GM23338 (cell line): ENCODE results near the gene IL19.

Source experiments
- CTCF ChIP-seq, 2 experiments: fragments of 200-600 bp in 1 of 2; sonication (generic) in 1 of 2; conservative IDR thresholded peaks; 2 replicates each; pipeline versions ENCODE4 v1.5.1 to v1.6.1; 2016 to 2017; ENCODE audit warnings: antibody characterized with exemption in 2 of 2, low read depth in 2 of 2, mild to moderate bottlenecking in 2 of 2, moderate library complexity in 1 of 2
- EZH2 ChIP-seq: fragments of 200-600 bp; sonication (generic); IDR thresholded peaks from one replicate; pipeline ENCODE4 v1.8.0; 2017; ENCODE audit warnings: antibody characterized with exemption, mild to moderate bottlenecking, low read depth; ENCODE audit not compliant: unreplicated experiment
- EZH2phosphoT487 ChIP-seq: fragments of 200-600 bp; sonication (generic); IDR thresholded peaks from one replicate; pipeline ENCODE4 v1.8.1; 2018; ENCODE audit warnings: antibody characterized with exemption; ENCODE audit not compliant: unreplicated experiment
- NANOG ChIP-seq: IDR thresholded peaks from 2 replicates; pipeline ENCODE4 v1.6.1; 2016; ENCODE audit warnings: antibody characterized with exemption, borderline replicate concordance
- POLR2AphosphoS5 ChIP-seq: IDR thresholded peaks from 2 replicates; pipeline ENCODE4 v1.6.1; 2016; ENCODE audit warnings: antibody characterized with exemption, low read depth

DNA sequence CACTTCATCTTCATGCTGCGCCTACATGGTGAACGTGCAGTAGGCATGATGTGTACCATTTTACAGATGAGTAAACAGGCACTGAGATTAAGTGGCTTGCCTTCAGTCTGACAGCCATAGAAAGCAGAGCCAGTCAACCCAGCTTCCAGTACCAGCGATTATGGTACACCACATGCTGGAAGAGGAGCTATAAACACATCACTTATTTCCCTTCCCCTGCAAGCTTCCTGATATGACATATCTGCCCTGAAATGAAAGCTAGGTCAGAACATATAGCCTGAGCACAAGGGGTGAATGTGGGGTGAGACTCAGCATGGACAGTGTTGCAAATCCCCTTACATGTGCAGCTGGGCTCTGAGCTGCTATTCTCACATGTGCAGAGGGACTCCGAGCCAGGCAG lies 61.1 kb downstream of the IL19 start:
- no peak for TF ChIP-seq CTCF (conservative IDR thresholded peaks at IDR 0.05; ENCODE audit: low read depth in 2 of 2)
- no peak for TF ChIP-seq EZH2
- TF ChIP-seq POLR2AphosphoS5 = no peak
- TF ChIP-seq EZH2phosphoT487 = no peak
- no peak for TF ChIP-seq NANOG
